HG03439 (cell line): Measurements from ENCODE around the gene TEKTIP1.

ENCODE experiments used
- ATAC-seq: cut with Tn5 transposase; IDR thresholded peaks from one replicate; pipeline ENCODE4 v1.9.1; 2021; ENCODE audit warnings: mild to moderate bottlenecking, moderate library complexity; ENCODE audit not compliant: unreplicated experiment

The TEKTIP1 gene

DNA sequence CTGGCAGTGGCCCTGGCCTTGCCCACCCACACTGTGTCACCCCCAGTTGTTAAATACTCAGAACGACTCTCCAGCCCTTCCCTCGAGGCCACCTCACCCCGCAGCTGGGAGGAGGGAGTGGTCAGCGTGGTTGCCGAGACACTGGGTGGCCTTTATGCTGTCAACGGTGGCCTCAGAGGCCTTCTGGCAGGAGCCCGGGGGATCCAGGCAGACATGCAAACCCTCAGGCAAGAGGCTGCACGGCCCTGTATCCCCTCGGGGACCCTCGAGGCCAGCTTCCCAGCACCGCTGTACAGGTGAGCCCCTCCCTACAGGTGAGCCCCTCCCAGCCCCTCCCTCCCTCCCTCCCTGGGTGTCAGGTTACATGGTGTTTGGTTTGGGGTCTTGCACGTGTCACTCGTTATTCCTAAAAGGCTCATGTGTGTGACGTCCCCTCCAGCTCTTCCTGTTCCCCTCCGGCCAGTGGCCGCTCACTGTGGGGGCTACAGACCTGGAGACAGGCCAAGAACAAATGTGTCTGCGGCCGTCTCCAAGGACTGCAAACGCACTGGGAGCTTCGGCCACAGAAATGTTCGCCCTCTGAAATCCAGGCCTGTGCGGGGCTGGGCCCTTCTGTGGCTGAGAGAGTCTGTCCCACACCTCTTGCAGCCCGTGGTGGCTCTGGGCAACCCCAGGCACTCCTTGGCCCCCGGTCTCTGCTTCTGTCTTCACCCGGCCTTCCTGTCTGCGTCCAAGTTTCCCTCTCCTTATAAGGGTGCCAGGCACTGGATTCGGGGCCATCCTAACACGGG, at the start of gene TEKTIP1:
Gene TEKTIP1 (plus strand): TSS at position 210 of the 791 bp plus-strand sequence. CDS start 4 bp downstream, at position 214.
- ATAC-seq = no peak

DNA sequence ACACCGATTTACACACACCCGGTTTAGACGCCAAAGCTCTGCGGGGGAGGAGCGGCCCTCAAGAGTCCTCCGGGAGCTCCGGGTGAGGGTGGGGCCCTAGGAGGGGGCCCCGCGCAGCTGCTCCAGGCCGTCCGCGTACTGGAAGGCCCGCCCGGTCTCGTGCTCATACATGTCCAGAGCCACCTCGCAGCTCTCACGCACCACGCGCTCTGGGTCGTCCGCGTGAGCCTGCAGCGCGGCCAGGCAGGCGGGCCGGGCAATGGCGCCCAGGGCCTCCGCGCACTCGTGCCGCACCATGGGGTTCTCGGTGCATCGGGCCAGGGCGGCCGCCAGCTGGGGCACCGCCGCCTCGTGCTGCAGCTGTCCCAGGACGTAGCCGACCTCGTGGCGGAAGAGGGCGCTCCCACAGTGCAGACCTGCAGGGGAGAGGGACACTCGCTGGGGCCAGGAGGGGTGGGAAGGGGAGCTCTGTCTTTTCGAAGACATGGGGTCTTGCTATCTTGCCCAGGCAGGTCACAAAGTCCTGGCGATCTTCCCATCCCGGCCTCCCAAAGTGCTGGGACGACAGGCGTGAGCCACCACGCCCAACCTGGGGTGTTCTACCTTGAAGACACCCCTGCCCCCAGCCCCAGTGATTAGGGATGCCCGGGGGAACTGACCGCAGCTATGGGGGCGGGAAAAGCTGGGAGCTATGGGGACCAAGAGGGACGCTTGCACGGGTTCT, 47.4 kb upstream of the TEKTIP1 start:
- ATAC-seq = no peak

DNA sequence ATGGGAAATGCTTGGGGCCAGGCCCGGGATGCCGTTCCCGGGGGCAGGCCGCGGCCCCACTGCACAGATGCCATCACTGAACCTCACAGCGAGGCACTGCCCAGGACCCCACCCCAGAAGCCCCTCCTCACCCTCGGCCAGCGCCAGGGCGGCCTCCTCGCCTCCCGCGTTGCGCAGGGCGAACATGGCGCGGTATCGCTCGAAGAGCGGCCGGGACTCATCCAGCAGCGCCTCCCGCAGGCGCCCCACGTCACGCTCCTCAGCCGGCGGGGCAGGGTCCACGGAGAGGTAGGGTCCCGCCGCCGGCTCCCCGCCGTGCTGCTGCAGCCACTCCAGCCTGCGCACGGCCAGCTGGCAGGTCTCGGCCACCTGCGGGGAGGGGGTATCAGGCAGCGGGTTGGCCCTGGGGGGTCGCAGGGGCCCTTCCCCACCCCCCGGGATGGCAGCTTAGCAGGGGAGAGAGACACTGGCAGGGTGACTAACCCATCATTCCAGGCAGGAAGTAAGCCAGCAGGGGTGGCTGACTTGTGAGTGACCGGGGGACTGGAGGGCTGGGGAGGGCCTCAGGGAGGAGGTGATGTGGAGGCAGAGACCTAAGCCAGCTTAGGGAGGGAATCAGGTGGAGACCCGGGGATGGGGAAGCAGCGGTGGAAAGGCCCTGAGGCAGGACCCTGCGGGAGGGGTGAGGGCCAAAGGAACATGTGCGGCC, 46.7 kb upstream of the TEKTIP1 start:
- no peak for ATAC-seq

DNA sequence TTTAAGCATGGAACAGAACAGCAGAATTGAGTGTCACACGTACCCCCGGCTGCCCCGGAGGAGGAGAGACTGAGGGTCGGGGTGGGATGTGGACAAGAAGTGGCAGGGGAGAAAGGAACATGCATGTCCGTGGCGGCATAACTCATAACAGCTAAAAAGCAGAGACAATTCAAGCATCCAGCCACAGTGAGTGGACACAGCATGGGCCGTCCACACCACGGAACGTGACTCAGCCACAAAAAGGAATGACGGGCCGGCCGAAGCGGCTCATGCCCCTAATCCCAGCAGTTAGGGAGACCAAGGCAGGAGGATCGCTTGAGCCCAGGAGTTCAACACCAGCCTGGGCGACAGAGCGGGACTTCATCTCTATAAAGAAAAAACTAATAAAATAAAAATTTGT, 46.1 kb upstream of the TEKTIP1 start:
- ATAC-seq = no peak

DNA sequence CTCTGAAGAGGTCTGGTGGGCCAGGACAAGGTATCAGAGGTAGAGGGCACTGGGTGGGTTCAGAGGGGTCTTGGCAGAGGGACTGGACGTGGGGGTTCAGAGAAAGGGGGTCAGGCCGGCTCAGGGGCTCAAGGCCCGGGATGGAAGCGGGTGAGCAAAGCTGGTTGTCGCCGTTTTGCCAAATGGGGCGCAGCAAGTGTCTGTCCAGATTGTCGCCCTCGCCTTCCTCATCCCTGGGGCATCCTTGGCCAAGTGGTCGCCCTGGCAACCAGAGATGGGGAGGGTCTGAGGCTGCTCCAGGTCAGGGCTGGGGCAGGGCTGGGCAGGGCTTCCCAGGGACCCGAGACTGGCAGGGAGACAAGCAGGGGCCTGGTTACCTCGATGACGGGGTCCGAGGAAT, 45.3 kb upstream of the TEKTIP1 start:
- ATAC-seq = no peak

DNA sequence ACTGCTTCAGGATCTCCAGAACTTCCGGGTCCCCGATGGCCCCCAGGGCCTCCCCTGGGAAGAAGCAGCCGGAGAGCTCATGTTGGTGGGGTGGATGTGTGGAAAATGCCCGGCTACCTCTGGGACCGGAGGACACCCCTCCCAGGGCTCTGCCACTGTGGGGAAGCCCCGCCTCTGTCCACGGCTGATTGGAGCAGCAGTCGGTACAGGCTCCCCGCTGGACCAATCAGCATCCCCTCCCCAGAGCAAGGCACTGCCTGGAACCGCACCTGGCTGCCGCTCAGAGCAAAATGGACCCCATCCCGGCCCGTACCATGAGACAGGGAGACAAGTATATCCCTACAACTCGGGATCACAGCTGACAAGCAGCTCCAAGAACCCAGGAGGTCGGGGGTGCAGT, 44.9 kb upstream of the TEKTIP1 start:
- no peak for ATAC-seq

DNA sequence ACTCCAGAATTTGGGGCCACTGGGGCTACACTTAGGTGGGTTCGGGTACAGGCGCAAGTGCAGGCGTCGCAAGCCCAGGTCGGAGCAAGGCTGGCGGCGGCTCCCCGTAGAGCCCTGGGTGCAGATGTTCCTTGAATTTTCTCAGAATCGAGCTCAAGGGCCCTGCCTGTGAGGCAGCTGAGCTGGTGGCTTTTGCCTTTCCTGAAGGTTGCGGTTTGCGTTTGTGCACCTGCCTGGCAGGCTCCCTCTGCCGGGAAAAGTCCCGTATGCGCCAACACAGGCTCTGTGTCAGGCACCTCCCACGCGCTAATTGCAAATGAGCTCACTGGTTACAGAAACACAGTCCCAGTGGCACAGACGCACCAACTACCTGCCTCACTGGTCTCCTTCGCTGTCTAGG, 44.4 kb upstream of the TEKTIP1 start:
- no peak for ATAC-seq

DNA sequence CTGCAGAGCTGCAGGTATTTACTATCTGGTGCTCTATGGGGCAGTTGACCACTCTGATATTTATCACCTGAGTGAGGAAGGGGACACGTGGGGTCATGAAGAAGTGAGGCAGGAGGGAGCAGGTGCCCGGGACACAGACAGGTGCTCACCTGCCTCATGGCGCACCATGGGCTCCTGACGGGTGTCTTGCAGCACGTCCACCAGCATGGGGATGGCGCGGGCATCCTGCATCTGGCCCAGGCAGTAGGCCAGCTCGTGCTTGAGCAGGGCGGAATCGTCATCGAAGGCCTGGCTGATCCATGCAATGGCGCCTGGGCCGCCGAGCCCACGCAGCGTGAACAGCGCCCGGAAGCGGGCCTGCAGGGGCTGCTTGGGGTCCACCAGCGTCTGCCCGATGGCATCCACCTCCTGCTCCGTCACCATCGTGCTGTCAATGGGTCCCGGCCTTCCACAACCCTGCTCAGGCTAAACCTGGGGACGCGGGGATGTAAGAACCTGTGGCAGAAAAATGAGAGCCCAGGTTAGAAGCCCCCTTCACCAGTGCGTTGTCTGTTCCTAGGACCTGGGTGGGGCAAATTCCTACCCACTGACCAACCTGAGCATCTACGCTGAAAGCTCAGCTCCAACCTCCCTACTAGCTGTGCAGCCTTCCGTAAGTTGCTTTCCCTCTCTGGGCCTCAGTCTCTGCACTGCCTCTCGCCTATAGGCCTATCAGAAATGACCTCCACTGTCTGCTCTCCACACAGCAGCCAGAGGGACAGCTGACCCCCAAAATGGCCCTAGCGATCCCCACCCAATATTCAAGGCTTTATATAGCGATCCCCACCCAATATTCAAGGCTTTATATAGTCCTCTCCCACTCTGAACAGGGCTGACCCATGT, 42.3 kb upstream of the TEKTIP1 start:
- no peak for ATAC-seq

DNA sequence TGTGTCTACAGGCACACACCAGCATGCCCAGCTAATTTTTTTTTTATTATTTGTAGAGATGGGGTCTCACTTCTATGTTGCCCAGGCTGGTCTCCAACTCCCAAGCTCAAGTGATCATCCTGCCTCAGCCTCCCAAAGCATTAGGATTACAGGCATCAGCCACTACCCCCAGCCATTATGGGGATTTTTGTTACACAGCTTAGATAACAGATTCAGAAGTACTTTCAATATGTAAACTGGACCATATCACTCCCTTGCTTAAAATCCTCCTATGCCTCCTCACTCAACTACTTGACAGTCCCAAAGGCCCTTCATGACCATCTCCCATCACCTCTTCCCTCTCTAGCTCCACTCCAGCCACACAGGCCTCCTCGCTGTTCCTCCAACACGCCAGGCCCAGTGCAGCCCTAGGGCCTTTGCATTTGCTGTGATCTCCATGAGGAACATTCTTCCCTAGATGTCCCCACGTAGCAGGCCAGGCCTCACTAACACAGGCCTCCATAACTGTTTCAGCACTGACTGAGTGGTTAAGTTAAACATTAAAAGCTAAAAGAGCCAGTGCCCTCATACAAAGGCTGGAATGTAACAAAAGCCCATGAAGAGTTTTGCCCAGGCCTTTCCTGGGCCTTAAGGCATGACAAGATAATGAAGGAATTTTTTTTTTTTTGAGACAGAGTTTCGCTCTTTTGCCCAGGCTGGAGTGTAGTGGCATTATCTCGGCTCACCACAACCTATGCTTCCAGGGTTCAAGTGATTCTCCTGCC, 41.0 kb upstream of the TEKTIP1 start:
- no peak for ATAC-seq

DNA sequence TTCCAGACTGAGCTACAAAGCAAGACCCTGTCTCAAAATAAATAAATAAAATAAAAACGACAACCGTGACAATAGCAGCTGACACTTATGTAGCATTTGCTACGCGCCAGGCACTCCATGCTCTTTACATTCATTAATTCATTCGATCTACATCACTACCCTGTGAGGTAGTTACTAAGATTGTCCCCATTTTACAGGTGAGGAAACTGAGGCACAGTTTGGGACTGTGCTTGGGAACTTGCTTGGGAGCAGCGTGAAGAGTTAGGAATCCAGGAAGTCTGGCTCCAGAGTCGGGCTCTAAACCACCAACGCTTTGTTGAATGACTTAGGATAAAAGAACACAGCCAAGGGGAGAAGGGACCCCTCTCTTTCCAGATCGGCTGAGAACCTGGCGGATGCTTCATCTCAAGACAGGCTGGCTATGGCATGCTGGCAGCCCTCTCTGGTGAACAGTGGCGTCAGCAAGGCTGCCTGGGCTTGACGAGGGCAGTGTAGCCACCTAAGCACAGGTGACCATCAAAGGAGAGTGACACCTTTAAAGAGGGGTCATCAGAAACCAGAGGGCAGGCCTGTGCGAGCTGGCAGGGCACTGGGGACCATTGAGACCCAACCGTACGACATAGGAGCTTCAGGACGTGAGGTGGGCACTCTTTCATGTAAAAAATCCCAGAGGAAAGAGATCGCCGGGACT, 39.1 kb upstream of the TEKTIP1 start:
- peak; percentile 5 for ATAC-seq

DNA sequence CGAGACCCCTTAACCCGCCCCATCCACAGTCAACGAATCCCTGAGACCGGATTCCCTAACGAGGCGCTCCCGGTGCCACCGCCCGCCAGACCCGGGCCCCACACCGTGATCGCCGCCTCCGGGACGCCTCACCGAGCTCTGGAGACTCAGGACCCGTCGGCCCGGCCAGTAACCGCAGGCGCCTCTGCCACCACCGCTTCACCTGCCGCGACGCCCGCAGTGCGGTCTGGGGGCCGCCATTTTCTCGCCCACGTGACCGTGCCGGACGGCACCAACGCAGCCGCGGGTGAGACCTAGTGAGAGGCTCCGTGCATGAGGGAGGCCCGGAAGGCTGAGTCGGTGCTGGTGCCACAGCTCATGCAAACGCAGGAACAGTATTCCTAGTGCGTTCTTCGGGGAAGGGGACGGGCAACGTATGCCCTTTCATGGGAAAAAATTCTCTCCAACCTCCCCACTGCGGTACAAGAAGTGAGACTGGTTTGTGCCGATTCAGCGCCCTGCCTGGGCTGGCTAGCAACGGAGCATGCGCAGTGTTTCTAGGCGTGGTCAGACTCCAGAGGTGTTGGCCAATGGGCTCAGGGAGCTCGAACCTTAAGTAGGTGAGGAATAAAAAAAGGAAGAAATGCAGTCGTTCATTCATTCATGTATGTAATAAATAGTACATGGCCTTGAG, 38.4 kb upstream of the TEKTIP1 start, which contains the start of gene DOHH:
Gene DOHH (minus strand): TSS at position 246 of the 673 bp plus-strand sequence. CDS start 3,860 bp downstream, outside the sequence.
- peak; percentile 77 for ATAC-seq

DNA sequence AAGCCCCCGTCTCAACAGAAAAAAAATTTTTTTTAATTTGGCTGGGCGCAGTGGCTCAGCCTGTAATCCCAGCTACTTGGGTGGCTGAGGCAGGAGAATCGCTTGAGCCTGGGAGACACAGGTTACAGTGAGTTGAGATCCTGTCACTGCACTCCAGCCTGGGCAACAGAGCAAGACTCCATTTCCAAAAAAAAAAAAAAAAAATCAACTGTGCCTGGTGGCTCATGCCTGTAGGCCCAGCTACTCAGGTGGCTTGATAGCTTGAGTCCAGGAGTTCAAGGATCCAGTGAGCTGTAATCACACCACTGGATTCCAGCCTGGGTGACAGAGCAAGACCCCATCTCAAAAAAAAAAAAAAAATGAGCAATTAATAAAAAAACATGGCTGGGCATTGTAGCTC, 37.2 kb upstream of the TEKTIP1 start:
- no peak for ATAC-seq

DNA sequence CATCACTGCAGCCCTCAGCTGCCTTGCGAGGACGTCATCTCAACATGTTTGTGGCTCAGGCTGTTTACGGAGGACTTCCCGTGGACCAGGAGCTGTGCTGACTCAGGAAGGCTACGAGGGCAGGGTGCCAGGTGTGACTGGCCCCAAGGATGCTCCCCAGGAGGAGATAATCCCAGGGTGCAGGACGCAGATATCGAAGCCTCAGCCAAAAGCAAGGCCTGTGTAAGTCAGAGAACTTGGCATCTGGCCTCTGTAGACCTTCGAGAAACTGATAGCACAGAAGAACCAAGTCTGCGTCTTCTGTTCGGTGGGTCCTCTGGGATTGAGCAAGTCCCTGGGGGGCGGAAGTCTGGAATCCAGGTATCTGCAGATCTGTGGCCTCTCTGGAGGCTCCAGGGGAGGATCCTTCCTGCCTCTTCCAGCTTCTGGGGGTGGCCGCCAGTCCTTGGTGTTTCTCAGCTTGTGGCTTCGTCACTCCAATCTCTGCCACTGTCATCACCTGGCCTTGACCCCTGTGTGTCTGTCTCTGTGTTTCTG, 35.9 kb upstream of the TEKTIP1 start:
- no peak for ATAC-seq

DNA sequence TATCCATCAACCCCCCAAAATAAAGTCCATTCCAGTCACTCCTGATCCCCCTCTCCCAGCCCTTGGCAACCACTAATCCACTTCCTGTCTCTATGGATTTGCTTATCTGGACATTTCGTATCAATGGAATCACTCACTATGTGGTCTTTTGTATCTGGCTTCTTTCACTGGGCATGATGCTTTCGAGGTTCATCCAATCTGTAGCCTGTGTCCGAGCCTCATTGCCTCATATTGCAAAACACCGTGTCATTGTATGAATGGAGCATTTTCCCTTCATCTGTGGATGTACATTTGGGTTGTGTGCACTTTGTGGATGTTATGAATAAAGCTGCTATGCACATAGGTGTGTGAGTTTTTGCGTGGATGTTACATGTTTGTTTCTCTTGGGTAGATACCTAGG, 34.2 kb upstream of the TEKTIP1 start:
- no peak for ATAC-seq

DNA sequence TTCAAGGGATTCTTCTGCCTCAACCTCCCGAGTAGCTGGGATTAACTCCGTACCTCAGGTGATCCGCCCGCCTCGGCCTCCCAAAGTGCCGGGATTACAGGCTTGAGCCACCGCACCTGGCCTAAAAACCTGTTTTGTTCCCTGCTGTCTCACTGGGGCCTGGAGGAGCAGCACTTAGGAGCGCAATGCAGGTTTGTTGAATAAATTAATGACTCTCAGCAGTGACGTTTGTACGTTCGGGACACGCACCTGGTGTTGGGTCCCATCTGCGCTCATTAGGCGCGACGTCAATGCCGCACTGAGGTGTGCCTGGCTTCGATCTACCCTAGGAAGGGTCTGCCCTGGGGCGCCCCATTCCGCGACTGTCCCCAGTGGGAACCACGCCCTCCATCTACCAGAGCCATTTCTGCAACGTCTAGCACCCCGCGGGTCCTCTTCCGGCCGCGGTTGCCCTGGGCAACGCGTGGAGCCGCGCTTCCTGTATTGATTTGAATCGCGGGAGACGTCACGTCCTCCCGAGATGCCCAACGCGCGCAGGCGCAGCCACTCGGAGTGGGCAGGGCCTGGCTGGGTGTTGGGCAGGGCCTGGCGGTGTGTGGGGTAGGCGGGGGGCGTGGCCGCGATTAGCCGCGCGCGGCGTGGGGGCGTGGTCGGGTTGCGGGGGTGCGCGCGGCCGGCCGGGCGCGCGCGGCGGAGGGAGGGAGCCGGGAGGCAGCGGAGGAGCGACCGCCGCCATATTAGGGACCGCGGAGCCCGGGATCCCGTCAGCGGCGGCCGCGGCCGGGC, 33.2 kb upstream of the TEKTIP1 start, which contains the start of gene FZR1:
Gene FZR1 (plus strand): TSS at position 714 of the 786 bp plus-strand sequence. CDS start 16,679 bp downstream, outside the sequence.
- ATAC-seq = peak; percentile 82

DNA sequence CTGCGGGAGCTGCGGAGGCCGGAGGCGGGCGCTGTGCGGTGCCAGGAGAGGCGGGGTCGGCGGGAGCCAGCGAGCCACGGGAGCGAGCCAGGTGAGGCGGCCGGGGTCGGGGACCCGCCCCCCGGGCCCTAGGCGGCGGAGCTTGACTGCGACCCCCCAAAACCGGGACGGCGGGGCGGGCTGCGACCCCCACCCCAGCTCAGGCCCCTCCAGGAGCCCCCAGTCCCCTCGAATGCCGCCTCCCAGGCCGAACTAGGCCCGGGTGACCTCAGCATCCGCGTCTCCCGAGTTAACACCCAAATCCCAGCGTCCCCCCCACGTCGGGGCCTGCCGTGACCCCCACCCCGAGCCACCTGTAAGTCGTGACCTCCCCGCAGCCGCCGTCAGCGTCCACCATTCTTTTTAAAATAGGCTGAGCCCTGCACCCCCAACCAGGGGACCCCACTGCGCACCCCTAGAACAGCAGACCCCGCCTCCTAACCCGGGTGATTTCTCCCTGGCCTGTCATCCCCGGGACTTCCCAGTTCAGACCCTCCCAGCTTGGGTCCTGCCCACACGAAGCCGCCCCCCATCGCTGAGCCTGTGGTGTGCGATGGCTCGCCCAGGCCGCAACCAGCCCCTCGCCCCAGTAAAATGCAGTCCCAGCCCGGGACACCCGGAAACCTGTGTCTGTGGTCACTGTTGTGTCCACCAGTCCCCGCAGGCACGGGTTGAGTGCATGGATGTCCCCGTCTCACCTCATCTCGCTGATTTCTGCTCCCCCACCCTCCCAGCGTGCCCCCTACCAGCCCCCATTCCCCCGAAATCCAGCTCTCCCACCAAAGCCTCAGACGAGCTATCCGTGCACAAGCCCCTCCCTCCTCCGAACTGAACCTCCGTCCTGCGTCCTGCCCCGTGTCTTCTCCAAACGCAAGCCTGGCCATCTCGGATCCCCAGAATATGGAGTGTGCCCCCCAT, 32.3 kb upstream of the TEKTIP1 start:
- peak; percentile 8 for ATAC-seq
